SW480 (cell line): ENCODE results near the gene AGAP5.
"Not testable (repeated sequence)": the region's sequence is repeated elsewhere in the genome, so short reads cannot be mapped to it uniquely, and the experiment has no call there.

Experiments
- DNase-seq: peaks from one replicate; pipeline ENCODE4 v3.0.0-alpha.2; 2016; ENCODE audit warnings: low spot score

AGAP5 gene

GRCh38 chr10:73714483-73714882 is 16.6 kb upstream of the AGAP5 start:
- DNase-seq, result not testable (repeated sequence)

DNA sequence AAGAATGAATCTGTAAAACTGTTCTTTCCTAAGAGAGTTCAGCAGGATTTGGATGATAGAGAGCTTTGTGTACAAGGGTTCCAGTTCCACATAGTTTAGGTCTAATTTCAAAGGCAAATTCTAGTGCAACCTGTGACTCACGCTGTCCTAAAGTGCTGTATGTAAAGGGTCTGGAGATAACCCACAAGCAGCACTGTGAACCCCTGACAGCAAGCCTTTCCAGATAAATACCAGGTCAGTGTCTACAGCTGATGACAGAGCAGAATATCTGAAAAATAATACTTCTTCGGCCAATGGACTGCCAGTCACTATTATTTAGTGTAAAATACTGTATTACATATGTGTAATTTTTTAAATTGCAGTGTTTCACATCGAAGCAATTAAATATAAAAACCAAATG is 16.0 kb upstream of the AGAP5 start:
- DNase-seq, result not testable (repeated sequence)

DNA sequence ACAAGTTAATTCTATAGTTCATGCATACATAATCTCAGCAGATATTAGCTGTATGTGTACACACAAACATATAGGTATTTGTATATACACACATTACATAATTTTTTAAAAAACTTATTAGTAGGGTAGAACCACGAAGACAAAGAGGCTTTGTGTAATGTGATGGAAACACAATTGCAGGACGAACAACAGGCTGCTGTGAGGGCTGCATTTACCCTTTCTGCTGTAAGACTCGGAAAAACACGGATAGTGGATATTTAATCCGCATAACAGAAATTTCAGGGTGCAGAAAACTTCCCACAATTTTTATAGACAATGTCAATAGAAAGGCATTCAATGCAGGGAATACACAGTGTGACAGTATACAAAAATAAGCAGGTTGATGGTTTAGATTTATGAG is 13.8 kb upstream of the AGAP5 start:
- DNase-seq, result not testable (repeated sequence)

DNA sequence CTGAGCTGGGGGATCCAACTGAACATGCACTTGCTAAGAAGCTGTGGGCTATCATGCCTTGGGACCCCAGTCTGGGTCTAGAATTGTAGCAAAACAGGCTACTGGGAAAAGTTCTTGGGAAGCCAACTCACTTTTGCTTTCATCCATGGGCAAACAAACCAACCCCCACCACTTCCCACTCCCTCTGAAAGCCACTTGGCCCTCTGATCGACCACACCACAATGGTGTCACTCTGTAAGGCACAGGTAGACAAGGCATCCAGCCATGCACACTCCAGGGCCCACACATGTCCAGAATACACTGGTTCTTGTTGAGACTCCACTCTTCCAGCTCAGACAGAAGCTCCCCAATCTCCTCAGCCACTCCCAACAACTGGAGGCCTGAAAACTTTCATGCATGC is 10.2 kb upstream of the AGAP5 start:
- not testable (repeated sequence) for DNase-seq

DNA sequence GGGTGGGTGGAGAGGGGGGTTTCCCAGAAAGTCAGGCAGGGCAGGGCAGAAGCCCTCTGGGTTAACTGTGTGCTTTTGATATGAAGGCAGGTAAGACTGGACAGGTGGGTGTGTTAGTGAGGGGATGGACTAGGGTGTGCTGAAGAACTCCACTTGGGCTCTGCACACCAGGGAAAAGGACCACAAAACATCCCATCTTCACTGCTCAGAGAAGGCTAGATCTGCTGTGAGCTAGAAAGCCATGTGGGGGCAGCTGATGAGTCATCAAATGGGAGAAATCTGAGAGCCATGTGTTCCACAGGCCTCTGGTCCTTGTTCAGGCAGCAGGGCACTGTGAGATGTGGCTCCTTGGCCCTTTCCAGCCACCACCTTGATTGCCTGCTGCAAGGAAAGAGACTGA is 9.7 kb upstream of the AGAP5 start:
- not testable (repeated sequence) for DNase-seq

- not testable (repeated sequence) for DNase-seq
Measured at GRCh38 chr10:73706488-73706887, 8.6 kb upstream of the AGAP5 start.

- not testable (repeated sequence) for DNase-seq
Measured at GRCh38 chr10:73705506-73706072, 7.7 kb upstream of the AGAP5 start.

DNA sequence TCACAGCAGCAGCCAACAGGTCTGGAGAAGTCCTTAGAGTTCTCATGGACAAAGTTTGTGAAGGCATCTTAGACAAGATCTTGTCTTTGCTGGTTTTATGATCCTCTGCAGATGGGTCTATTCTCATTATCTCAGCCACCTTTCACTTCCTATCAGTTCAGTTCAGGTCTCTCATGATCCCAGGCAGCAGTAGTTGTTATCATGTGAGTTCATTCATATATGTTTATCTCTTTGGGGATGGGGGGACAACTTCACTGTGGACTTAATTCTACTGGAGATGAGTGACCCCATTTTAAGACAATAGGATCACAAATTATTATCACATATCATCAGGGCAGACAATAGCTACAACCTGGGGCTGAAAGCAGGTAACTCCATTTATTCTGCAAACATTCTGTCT is 6.0 kb upstream of the AGAP5 start:
- not testable (repeated sequence) for DNase-seq

DNA sequence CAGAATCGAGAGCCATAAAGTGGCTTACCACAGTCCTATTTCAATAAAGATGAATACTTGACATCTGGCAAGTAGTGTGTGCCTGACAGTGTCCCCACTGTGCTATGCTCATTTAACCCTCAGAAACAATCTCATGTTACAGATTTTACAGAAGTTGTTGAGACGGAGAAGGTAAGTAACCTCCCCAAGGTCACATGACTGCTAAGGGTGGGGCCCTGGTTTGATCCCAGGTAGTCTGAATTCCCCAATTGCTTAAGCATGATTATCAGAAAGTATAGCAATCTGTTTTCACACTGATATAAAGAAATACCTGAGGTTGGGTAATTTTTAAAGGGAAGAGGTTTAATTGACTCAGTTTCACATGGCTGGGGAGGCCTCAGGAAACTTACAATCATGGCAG is 910 bp upstream of the AGAP5 start:
- not testable (repeated sequence) for DNase-seq

GRCh38 chr10:73695302-73695701 is 2.6 kb downstream of the AGAP5 start:
- DNase-seq, result not testable (repeated sequence)

DNA sequence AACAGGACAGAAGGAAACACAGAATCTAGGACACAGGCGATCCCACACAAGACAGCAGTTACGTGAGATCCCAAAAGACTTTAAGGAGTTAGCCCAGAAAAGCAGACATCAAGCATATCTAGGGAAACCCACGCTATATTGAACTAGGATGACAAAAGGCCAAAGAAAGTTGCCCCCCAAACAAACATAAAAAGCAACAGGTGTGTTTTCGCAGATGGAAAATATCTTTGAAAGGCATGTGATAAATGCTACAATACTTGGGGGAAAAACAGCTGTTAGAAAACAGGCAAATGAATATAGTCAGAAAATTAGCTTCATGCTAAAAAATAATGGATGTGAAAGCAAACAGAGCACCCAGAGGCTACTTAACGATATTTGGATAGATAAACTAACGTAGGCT is 7.2 kb downstream of the AGAP5 start:
- not testable (repeated sequence) for DNase-seq

DNA sequence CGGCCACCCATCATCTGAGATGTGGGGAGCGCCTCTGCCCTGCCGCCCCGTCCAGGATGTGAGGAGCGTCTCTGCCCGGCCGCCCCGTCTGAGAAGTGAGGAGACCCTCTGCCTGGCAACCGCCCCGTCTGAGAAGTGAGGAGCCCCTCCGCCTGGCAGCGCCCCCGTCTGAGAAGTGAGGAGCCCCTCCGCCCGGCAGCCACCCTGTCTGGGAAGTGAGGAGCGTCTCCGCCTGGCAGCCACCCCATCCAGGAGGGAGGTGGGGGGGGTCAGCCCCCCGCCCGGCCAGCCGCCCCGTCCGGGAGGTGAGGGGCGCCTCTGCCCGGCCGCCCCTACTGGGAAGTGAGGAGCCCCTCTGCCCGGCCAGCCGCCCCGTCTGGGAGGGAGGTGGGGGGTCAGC is 8.3 kb downstream of the AGAP5 start:
- DNase-seq, result not testable (repeated sequence)

DNA sequence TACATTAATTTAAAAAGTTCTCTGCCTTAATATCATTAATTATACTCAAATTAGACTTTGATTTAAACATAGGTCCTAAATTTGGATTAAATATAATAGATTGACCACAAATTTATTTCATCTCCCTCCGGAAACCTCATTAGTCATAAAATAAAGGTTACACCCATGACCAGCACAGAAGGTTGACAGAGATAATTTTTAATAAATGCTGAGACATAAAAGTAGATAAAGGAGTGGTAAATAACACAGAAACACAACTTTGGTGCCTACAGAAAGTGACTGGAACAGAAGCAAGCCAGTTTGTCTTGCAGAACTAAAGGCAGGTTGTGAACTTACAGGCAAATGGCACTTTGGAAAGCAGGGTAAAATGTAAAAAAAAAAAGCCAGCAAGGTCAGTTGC is 10.3 kb downstream of the AGAP5 start:
- not testable (repeated sequence) for DNase-seq

DNA sequence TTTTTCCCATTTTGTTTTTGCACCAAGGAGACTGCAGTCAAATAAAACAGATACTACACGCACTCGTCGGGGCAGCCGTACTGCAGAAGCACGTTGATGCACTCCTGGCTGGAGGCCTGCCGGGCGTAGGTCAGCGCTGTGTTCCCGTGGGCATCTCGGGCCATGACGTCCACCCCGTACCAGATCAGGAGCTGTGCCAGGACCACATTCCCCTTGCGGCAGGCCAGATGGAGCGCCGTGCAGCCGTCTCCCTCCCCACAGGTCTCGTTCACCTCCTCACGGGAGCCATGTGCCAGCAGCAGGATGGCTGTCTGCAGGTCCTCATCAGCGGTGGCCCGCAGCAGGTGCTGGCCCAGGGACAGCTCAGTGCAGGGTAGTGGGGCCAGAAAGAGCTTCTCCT is 23.4 kb downstream of the AGAP5 start:
- DNase-seq, result not testable (repeated sequence)

DNA sequence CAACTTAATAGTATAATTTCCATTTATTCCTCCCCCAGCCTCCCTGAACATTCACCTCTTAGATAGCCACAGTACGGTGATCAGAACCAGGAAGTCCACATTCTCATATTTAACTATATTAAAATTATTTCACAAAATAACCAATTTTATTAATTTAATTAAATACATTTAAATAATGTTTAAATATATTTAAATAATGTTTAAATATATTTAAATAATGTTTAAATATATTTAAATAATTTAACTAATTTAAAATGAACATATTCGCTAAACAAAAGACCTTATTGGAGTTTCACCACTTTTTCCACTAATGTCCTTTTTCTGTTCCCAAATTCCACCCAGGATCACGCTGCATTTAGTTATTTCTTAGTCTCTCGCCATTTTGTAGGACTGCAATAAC is 29.5 kb downstream of the AGAP5 start:
- not testable (repeated sequence) for DNase-seq

DNA sequence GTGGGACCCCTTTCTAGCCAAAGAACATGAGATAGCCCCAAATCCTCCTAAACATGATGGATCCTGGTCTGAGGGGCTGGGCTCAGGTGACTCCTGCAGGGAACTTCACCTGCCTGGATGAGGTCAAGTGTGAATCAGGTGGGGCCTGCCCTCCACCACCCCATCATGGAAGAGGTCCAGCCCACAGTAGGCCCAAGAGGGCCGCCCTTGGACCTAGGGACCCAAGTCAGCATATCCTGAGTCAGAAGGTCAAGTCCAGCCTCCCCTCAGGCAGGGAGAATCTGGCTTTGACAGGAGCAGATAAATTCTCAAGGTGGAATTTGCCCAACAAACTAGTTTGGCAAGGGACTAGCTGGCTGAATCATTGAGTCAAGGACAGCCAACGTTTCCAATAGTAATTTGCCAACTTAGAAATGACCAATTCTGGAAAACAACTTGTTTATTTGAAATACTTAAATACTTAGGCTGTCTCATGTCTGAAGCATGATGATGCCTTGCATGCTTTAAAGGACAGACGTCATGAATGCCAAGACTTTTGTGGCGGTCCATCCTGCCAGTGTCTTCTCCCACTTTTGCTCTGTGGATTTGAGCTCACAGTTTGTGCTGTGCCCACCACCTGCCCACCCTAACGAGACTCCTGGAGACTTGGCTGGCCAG is 31.6 kb downstream of the AGAP5 start:
- not testable (repeated sequence) for DNase-seq

GRCh38 chr10:73665581-73665980 is 32.3 kb downstream of the AGAP5 start:
- not testable (repeated sequence) for DNase-seq

GRCh38 chr10:73664156-73665040 is 33.5 kb downstream of the AGAP5 start:
- DNase-seq, result not testable (repeated sequence)

GRCh38 chr10:73663621-73664020 is 34.3 kb downstream of the AGAP5 start:
- DNase-seq, result not testable (repeated sequence)

DNA sequence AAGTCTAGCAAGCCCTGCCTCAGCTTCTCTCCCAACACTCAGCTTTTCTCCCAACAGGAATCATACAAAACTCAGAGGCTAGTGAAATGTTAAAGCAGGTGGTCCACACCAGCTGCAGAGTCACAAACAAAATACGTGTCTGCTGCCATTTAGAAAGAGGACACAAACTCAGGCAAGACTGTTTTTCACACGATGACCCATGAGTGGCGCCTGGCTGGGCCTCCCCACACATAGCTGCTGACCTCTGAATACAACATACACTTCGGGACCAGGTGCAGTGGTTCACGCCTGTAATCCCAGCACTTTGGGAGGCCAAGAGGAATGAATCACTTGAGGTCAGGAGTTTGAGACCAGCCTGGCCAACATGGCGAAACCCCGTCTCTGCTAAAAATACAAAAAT is 35.2 kb downstream of the AGAP5 start:
- DNase-seq, result not testable (repeated sequence)

DNA sequence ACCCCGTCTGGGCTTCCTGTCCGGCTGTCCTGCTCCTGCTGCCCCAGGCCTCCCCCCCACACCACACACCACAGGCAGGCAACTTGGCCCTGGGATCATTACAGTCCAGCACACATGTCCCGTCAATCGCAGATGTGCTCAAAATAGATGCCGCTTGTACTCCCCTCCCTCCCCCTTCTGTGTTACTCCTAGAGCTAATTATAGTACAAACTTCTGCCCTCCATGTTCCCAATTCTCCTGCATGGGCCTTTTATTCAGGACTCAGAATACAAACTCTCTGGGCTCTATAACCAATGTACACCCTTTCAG is 42.0 kb downstream of the AGAP5 start, which contains the start of gene SYNPO2L:
TSS of gene SYNPO2L (minus strand) at position 40 of the 309 bp plus-strand sequence. CDS start 107 bp downstream, outside the sequence.
- no peak for DNase-seq

- no peak for DNase-seq
Measured at GRCh38 chr10:73655257-73655989, 42.5 kb downstream of the AGAP5 start.
